Measurements from ENCODE around the gene TIMP3. TPM values are rescaled to one million over a fixed set of nuclear protein-coding genes. Genes with fewer than 3 reads are reported as not detected.

Gene TIMP3
- total RNA-seq, 2 experiments from 2014 or later = 0.07 TPM

- H3K36me3 Mint-ChIP-seq (ENCODE audit: low read depth) = no peaks in the 10 kb centered on the region
- ChIA-PET POLR2A (no interaction called here), CTCF (no interaction called here)
- no peaks in the 10 kb centered on the region for H3K4me1 Mint-ChIP-seq (ENCODE audit: low read depth)
- no peaks in the 10 kb centered on the region for H3K27me3 Mint-ChIP-seq
- H3K9me3 Mint-ChIP-seq = no peaks in the 10 kb centered on the region
- TF ChIP-seq, protein P1, sequence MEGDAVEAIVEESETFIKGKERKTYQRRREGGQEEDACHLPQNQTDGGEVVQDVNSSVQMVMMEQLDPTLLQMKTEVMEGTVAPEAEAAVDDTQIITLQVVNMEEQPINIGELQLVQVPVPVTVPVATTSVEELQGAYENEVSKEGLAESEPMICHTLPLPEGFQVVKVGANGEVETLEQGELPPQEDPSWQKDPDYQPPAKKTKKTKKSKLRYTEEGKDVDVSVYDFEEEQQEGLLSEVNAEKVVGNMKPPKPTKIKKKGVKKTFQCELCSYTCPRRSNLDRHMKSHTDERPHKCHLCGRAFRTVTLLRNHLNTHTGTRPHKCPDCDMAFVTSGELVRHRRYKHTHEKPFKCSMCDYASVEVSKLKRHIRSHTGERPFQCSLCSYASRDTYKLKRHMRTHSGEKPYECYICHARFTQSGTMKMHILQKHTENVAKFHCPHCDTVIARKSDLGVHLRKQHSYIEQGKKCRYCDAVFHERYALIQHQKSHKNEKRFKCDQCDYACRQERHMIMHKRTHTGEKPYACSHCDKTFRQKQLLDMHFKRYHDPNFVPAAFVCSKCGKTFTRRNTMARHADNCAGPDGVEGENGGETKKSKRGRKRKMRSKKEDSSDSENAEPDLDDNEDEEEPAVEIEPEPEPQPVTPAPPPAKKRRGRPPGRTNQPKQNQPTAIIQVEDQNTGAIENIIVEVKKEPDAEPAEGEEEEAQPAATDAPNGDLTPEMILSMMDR (IDR thresholded peaks at IDR 0.05) = no peak
- no peak for DNase-seq
- ATAC-seq = no peak
- H3K27ac Mint-ChIP-seq = no peak overlapping the region
- no peak overlapping the region for H3K4me3 Mint-ChIP-seq
- intact Hi-C loops (cut with micrococcal nuclease) = no loop called here
Measured at GRCh38 chr22:32861330-32861729, 59.8 kb downstream of the TIMP3 start.

DNA sequence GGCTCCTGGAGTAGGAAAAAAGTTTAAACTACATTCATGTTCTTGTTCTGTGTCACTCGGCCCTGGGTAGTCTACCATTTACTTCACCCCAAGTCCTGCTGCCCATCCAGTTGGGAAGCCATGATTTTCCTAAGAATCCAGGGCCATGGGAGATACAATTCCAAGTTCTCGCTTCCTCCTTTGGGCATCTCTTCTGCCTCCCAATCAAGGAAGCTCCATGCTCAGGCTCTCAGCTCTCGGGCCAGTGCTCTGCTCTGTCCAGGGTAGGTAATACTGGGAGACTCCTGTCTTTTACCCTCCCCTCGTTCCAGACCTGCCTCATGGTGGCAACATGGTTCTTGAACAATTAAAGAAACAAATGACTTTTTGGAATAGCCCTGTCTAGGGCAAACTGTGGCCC lies 60.6 kb downstream of the TIMP3 start:
- no peak overlapping the region for H3K4me3 Mint-ChIP-seq
- H3K27me3 Mint-ChIP-seq = no peaks in the 10 kb centered on the region
- intact Hi-C loops (cut with micrococcal nuclease) = no loop called here
- no peaks in the 10 kb centered on the region for H3K4me1 Mint-ChIP-seq (ENCODE audit: low read depth)
- ATAC-seq (no peak), DNase-seq (no peak)
- ChIA-PET CTCF (no interaction called here), POLR2A (no interaction called here)
- TF ChIP-seq, protein P1 (IDR thresholded peaks at IDR 0.05) = no peak
- H3K9me3 Mint-ChIP-seq = no peaks in the 10 kb centered on the region
- no peak overlapping the region for H3K27ac Mint-ChIP-seq
- H3K36me3 Mint-ChIP-seq (ENCODE audit: low read depth) = no peaks in the 10 kb centered on the region

DNA sequence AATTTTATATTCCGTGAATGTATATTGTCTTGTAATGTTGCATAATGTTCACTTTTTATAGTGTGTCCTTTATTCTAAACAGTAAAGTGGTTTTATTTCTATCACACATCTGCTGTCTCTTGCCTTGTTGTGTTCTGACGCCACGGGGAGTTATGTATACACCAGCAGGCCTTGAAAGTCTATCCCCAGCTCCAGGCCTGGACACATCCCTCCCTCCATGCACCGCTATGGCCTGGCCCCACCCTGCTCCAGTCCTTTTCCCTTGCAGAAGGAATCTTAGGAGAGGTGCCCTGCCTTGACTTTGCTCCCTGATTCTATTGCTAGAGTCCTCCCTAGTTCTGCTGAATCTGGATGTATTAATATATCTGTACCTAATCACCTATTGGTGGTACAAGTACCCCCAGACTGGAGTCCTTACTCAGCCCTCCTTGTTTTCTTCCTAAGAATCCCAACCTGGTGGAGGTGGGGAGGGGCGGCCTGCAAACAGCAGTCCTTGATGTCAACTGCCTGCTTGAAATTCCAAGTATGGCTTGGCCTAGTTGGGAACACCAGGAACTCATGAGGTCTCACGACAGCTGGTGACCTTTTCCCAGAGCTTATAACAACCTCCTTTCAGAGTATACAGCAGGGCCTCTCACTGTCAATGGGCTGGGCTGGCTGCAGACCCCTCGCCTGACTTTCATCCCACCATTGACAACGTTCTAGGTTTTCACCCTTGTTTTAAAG lies 61.6 kb downstream of the TIMP3 start:
- TF ChIP-seq, protein P1 (IDR thresholded peaks at IDR 0.05) = no peak
- Mint-ChIP-seq H3K27ac (no peak overlapping the region), H3K36me3 (ENCODE audit: low read depth) (no peaks in the 10 kb centered on the region), H3K4me3 (no peak overlapping the region), H3K4me1 (ENCODE audit: low read depth) (no peaks in the 10 kb centered on the region), H3K9me3 (no peaks in the 10 kb centered on the region), H3K27me3 (no peaks in the 10 kb centered on the region)
- no peak for ATAC-seq
- POLR2A ChIA-PET = no interaction called here
- CTCF ChIA-PET = no interaction called here
- no peak for DNase-seq
- intact Hi-C loops (cut with micrococcal nuclease) = no loop called here

DNA sequence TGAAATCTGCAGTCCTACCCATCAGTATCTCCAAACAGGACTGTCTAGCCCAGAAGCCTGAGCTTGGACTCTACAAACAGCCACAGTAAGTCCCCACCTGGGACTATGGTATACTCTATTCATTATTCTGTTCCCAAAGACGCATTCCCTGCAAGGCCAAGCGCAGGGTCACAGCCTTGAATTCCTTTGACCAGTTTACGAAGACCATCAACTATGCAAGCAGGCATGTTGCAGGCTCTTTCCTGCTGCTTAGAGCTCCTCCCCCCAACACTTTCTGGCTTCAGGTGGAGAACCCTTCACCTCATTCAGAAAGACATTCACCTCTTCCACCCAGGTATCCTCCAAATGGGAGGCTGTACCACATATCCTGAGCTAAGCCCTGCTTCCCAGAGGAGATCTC lies 62.5 kb downstream of the TIMP3 start:
- H3K27ac Mint-ChIP-seq = no peak overlapping the region
- no peak for DNase-seq
- H3K9me3 Mint-ChIP-seq = no peaks in the 10 kb centered on the region
- H3K36me3 Mint-ChIP-seq (ENCODE audit: low read depth) = no peaks in the 10 kb centered on the region
- H3K4me3 Mint-ChIP-seq = no peak overlapping the region
- H3K4me1 Mint-ChIP-seq (ENCODE audit: low read depth) = no peaks in the 10 kb centered on the region
- POLR2A ChIA-PET = no interaction called here
- CTCF ChIA-PET = no interaction called here
- H3K27me3 Mint-ChIP-seq = no peaks in the 10 kb centered on the region
- TF ChIP-seq, protein P1 (IDR thresholded peaks at IDR 0.05) = no peak
- intact Hi-C loops (cut with micrococcal nuclease) = no loop called here
- no peak for ATAC-seq

GRCh38 chr22:32864596-32864995 lies 63.1 kb downstream of the TIMP3 start:
- H3K36me3 Mint-ChIP-seq (ENCODE audit: low read depth) = no peaks in the 10 kb centered on the region
- no peak overlapping the region for H3K4me3 Mint-ChIP-seq
- no peak overlapping the region for H3K27ac Mint-ChIP-seq
- no peaks in the 10 kb centered on the region for H3K9me3 Mint-ChIP-seq
- no peaks in the 10 kb centered on the region for H3K27me3 Mint-ChIP-seq
- ChIA-PET CTCF (no interaction called here), POLR2A (no interaction called here)
- TF ChIP-seq, protein P1 (IDR thresholded peaks at IDR 0.05) = no peak
- intact Hi-C loops (cut with micrococcal nuclease) = no loop called here
- H3K4me1 Mint-ChIP-seq (ENCODE audit: low read depth) = no peaks in the 10 kb centered on the region
- DNase-seq (no peak), ATAC-seq (no peak)
